Bronchial smooth muscle cell (primary cell): ENCODE measurements around the gene STEAP1B. TPM values are rescaled to one million over a fixed set of nuclear protein-coding genes. Genes with fewer than 3 reads are reported as not detected.

Experiments
- total RNA-seq: library from RNA; depleted of rRNA; stranded (reverse); fragments of >200 nt; gene quantifications from 2 replicates; pipeline ENCODE4 v1.2.1, GENCODE V29; 2014

The STEAP1B gene
- 13.8 and 21.0 TPM in 2 replicates for total RNA-seq

GRCh38 chr7:22499888-22500689, at the start of gene STEAP1B:
STEAP1B (minus strand) TSS chr7:22500188; CDS start chr7:22494855, 5,333 bp downstream.

Other genes starting within 250 kb of the STEAP1B start
- 0.95 and 1.3 TPM in 2 replicates for gene RAPGEF5, start 143.0 kb downstream of the STEAP1B start, total RNA-seq
- 0.94 and 3.3 TPM in 2 replicates for gene IL6, start 227.0 kb upstream of the STEAP1B start, total RNA-seq